Measurements from ENCODE around the gene AKNAD1.

AKNAD1 gene

GRCh38 chr1:108779455-108779854 is 77.4 kb downstream of the AKNAD1 start:
- DNase-seq = no peak

GRCh38 chr1:108777839-108778238 is 79.1 kb downstream of the AKNAD1 start:
- DNase-seq = no peak

- DNase-seq = no peak
These were observed 89.2 kb downstream of the AKNAD1 start for GRCh38 chr1:108767708-108768107.

- no peak for DNase-seq
These were observed 89.8 kb downstream of the AKNAD1 start for GRCh38 chr1:108767115-108767514.

Data from activated effector memory CD4-positive, alpha-beta T cell treated with Interleukin-2 at 50 U/mL for 16 hours (primary cell).